EL (cell line): ENCODE measurements around the gene RASGRP4.
"Not testable (repeated sequence)": the region's sequence is repeated elsewhere in the genome, so short reads cannot be mapped to it uniquely, and the experiment has no call there.

Source experiments
- DNase-seq: peaks from one replicate; pipeline ENCODE4 v3.0.0-alpha.2; 2016

Gene RASGRP4

GRCh38 chr19:38425810-38426466 is at the start of gene RASGRP4:
Gene RASGRP4 (minus strand): TSS chr19:38426219. CDS start chr19:38426091, 128 bp downstream.
- no peak for DNase-seq

- DNase-seq = no peak
These were observed 49.2 kb upstream of the RASGRP4 start for GRCh38 chr19:38475176-38475575.

GRCh38 chr19:38473201-38473600 is 47.2 kb upstream of the RASGRP4 start:
- DNase-seq = no peak

GRCh38 chr19:38472725-38473124 is 46.7 kb upstream of the RASGRP4 start:
- DNase-seq = not testable (repeated sequence)

GRCh38 chr19:38470788-38471480 is 44.9 kb upstream of the RASGRP4 start:
- no peak for DNase-seq

GRCh38 chr19:38469151-38469550 is 43.1 kb upstream of the RASGRP4 start:
- no peak for DNase-seq

GRCh38 chr19:38467541-38468525 is 41.8 kb upstream of the RASGRP4 start:
- no peak for DNase-seq

GRCh38 chr19:38466050-38466449 is 40.0 kb upstream of the RASGRP4 start:
- DNase-seq = no peak

GRCh38 chr19:38464421-38465082 is 38.5 kb upstream of the RASGRP4 start:
- no peak for DNase-seq

GRCh38 chr19:38463365-38463764 is 37.3 kb upstream of the RASGRP4 start:
- DNase-seq = no peak

- DNase-seq = no peak
These were observed 33.0 kb upstream of the RASGRP4 start for GRCh38 chr19:38458991-38459390.

- no peak for DNase-seq
These were observed 31.8 kb upstream of the RASGRP4 start for GRCh38 chr19:38457690-38458405.

GRCh38 chr19:38457202-38457601 is 31.2 kb upstream of the RASGRP4 start:
- no peak for DNase-seq

- DNase-seq = peak; percentile 11
These were observed 29.0 kb upstream of the RASGRP4 start for GRCh38 chr19:38455031-38455430.

GRCh38 chr19:38453596-38453995 is 27.6 kb upstream of the RASGRP4 start:
- no peak for DNase-seq

- no peak for DNase-seq
These were observed 26.7 kb upstream of the RASGRP4 start for GRCh38 chr19:38452430-38453366.

GRCh38 chr19:38451629-38452028 is 25.6 kb upstream of the RASGRP4 start:
- DNase-seq = no peak

- DNase-seq = no peak
These were observed 25.0 kb upstream of the RASGRP4 start for GRCh38 chr19:38451036-38451435.

- DNase-seq = no peak
These were observed 23.5 kb upstream of the RASGRP4 start for GRCh38 chr19:38449518-38449917.

GRCh38 chr19:38448225-38448624 is 22.2 kb upstream of the RASGRP4 start:
- DNase-seq = no peak

GRCh38 chr19:38445362-38445761 is 19.3 kb upstream of the RASGRP4 start:
- no peak for DNase-seq
